GM21515 (cell line): Measurements from ENCODE around the gene ELOVL6.
"Not testable (repeated sequence)": the region's sequence is repeated elsewhere in the genome, so short reads cannot be mapped to it uniquely, and the experiment has no call there.

ENCODE experiments used
- ATAC-seq: cut with Tn5 transposase; IDR thresholded peaks from one replicate; pipeline ENCODE4 v1.9.1; 2021; ENCODE audit not compliant: unreplicated experiment

Gene ELOVL6

GRCh38 chr4:110163327-110164069 lies 34.9 kb downstream of the ELOVL6 start:
- ATAC-seq = no peak

GRCh38 chr4:110160618-110161017 lies 37.8 kb downstream of the ELOVL6 start:
- ATAC-seq = no peak

DNA sequence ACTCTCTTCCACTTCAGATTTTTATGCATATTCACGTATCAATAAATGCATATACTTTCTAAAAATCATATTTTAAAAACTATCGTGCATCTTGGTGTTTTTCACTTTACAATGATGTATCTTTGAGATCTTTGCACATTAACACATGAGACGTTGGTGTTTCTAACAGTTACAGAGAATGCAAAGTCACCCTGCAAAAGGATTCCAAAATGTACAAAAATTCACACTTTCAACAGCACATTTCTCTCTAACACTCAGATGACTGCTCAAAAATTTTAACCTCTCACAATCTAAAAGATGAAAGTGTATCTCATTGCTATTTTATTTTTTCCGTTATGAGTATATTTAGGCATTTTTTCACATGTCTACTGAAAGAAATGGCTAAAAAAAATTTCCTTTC lies 38.9 kb downstream of the ELOVL6 start:
- no peak for ATAC-seq

- no peak for ATAC-seq
Measured at GRCh38 chr4:110157580-110157979, 40.8 kb downstream of the ELOVL6 start.

DNA sequence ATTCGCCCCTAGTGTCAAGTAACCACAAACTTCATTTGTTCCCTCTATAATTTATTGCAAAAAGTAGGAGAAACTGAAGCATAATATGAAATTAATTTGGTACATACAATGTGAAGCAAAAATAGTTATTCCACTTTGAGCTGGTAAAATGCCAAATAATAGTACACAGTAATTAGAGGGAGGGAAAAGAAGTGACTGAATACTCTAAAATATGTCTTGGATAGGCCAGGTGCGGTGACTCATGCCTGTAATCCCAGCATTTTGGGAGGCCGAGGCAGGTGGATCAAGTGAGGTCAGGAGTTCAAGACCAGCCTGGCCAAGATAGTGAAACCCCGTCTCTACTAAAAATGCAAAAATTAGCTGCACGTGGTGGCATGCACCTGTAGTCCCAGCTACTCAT lies 41.2 kb downstream of the ELOVL6 start:
- not testable (repeated sequence) for ATAC-seq

DNA sequence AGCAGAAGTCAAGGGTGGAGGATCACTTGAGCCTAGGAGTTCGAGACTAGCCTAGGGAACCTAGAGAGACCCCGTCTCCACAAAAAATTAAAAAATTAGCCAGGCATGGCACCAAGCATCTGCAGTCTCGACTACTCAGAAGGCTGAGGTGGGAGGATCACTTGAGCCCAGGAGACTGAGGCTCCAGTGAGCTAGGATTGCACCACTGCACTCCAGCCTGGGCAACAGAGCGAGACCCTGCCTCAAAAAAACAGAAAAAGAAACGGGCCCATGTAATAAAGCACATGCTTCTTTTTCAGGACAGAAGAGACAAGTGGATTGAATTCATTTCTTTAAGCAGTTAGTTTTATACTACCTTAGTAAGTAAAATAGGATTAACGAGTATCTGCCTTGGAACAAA lies 42.0 kb downstream of the ELOVL6 start:
- ATAC-seq = no peak

DNA sequence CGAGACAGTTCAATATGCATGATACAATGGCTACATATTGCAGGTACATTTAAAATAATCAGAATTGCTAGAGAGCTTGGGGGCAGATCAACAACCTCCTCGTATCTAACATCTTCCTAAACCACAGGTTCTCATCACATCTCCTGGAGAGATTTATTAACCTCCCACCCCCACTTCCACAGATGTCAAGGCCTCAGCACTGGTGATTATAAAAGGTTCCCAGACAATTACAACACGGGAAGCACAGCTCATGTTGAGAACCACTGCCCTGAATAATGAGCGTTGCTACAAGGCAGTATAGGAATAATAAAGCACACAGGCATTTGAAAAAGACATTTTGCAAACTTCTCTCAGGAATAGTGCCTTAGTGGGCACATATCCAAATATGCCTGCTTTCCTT lies 42.8 kb downstream of the ELOVL6 start:
- ATAC-seq = no peak

- no peak for ATAC-seq
Measured at GRCh38 chr4:110154582-110154981, 43.8 kb downstream of the ELOVL6 start.

GRCh38 chr4:110152386-110152785 lies 46.0 kb downstream of the ELOVL6 start:
- ATAC-seq = no peak

DNA sequence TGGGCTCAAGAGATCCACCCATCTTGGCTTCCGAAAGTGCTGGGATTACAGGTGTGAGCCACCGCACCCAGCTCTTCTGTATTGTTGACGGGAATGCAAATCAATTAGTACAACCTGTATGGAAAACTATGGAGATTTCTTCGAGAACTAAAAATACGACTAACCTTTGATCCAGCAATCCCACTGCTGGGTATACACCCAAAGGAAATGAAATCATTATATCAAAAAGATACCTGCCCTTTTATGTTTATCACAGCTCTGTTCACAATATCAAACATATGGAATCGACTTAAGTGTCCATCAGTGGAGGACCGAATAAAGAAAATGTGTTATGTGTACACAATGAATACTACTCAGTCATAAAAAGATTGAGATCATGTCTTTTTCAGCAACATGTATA lies 49.3 kb downstream of the ELOVL6 start:
- ATAC-seq = no peak

DNA sequence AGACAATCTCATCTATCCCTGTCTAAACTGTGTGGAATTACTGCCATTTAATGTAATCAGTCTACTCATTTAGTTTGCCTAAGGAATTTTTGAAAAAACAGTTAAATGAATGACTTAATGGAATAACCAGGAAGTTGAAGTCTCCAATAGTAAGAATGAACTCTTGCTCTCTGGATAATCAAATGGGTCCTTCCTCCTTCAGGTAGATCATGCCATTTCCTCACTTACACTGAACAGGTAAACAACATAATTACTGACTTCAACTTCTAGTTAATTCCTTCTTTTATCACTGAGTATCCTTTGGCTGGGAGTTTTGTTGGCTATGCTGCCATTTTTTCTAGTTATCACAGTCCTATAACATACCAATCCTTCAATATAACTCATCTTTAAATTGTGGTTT lies 56.0 kb downstream of the ELOVL6 start:
- ATAC-seq = no peak

- no peak for ATAC-seq
Measured at GRCh38 chr4:110139815-110140214, 58.6 kb downstream of the ELOVL6 start.

DNA sequence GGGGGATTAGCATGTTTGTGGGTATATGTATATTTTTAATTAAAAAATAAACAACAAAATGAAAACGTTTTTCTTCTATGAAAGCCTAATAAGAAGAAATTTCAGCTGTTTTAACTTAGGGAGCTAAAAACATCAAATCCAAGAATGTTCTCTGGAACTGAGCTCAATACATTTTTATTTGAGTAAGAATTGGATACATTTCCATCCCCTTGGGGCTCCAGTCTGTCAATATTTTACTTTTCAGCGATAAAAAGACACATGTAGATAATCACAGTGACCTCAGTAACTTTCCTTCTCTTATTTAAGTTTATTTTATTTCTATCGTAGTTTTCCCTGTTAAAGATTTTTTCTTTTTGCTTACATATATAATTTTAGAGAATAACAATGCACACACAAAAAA lies 59.3 kb downstream of the ELOVL6 start:
- ATAC-seq = no peak

DNA sequence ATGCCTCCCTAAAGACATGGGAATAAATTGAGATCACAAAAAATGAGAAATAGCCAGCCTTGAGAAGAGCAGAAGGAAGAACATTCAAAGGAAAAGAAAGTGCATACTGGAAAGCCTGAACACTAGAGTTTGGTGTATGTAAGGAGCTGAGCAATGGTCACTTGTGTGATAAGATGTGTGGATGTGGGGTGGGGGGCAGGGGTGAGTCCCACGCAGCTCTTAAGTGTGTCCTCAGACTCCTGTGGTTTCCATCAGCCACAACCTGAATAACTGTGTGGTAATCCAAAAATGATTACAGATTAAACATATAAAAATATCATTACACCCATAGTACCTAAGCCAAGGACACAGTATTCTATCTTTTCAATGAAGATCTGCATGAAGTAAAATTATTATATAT lies 59.9 kb downstream of the ELOVL6 start:
- ATAC-seq = no peak

- no peak for ATAC-seq
Measured at GRCh38 chr4:110137829-110138228, 60.6 kb downstream of the ELOVL6 start.

GRCh38 chr4:110135523-110135922 lies 62.9 kb downstream of the ELOVL6 start:
- no peak for ATAC-seq

GRCh38 chr4:110135076-110135475 lies 63.3 kb downstream of the ELOVL6 start:
- ATAC-seq = no peak

- no peak for ATAC-seq
Measured at GRCh38 chr4:110134269-110134869, 64.0 kb downstream of the ELOVL6 start.

GRCh38 chr4:110132816-110133719 lies 65.3 kb downstream of the ELOVL6 start:
- no peak for ATAC-seq

DNA sequence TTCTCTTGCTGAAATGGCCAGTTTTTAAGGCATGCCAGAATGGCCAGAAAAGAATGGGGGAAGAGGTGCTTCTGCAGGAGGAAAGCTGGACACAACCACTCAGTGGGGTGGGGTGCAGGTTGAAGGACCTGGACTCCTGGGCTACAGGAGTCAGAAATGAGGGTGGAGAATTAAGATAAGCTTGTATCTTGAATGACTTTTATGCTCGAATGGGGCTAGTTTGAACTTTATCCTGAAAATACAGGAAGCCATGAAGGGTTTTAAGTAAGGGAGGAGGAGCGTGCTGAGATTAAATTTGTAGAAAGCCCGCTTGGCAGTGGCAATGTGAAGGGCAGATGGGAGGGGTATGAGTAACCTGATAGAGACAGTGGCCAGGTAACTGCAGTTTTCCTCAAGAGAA lies 66.5 kb downstream of the ELOVL6 start:
- ATAC-seq = no peak

GRCh38 chr4:110130576-110131358 lies 67.6 kb downstream of the ELOVL6 start:
- ATAC-seq = no peak
